ENCODE results near the gene KISS1. TPM values are rescaled to one million over a fixed set of nuclear protein-coding genes. Genes with fewer than 3 reads are reported as not detected.

The KISS1 gene
- total RNA-seq, 1 donor from 2014 or later: not detected

DNA sequence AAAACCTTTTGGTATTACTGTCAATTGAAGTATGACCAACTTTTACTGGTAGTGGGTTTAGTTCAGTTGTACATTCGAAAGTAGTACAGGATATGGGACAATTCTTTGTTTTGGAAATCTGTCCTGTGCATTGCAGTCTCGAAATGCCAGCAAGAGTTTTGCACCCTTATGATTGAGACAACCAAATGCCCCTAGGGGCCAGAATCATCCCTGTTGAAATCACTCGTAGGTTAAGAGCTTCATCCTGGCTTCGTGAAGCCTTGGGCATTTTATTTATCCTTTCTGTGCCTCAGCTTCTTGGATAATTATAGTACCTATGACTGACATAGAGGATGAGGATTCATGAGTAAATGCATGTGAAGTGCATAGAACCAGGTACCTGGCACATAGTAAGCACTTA, 19.9 kb upstream of the KISS1 start:
- no peak overlapping the region for H3K4me3 ChIP-seq
- no peak overlapping the region for H3K27ac ChIP-seq
- TF ChIP-seq, protein P1, sequence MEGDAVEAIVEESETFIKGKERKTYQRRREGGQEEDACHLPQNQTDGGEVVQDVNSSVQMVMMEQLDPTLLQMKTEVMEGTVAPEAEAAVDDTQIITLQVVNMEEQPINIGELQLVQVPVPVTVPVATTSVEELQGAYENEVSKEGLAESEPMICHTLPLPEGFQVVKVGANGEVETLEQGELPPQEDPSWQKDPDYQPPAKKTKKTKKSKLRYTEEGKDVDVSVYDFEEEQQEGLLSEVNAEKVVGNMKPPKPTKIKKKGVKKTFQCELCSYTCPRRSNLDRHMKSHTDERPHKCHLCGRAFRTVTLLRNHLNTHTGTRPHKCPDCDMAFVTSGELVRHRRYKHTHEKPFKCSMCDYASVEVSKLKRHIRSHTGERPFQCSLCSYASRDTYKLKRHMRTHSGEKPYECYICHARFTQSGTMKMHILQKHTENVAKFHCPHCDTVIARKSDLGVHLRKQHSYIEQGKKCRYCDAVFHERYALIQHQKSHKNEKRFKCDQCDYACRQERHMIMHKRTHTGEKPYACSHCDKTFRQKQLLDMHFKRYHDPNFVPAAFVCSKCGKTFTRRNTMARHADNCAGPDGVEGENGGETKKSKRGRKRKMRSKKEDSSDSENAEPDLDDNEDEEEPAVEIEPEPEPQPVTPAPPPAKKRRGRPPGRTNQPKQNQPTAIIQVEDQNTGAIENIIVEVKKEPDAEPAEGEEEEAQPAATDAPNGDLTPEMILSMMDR (IDR thresholded peaks at IDR 0.05): no peak
- no peaks in the 10 kb centered on the region for H3K27me3 ChIP-seq
- DNase-seq (ENCODE audit: low spot score in 2 of 2): no peak
- no peaks in the 10 kb centered on the region for H3K36me3 ChIP-seq
- H3K9me3 ChIP-seq: no peaks in the 10 kb centered on the region
- intact Hi-C loops (cut with DNase I): no loop called here
- no peaks in the 10 kb centered on the region for H3K4me1 ChIP-seq

DNA sequence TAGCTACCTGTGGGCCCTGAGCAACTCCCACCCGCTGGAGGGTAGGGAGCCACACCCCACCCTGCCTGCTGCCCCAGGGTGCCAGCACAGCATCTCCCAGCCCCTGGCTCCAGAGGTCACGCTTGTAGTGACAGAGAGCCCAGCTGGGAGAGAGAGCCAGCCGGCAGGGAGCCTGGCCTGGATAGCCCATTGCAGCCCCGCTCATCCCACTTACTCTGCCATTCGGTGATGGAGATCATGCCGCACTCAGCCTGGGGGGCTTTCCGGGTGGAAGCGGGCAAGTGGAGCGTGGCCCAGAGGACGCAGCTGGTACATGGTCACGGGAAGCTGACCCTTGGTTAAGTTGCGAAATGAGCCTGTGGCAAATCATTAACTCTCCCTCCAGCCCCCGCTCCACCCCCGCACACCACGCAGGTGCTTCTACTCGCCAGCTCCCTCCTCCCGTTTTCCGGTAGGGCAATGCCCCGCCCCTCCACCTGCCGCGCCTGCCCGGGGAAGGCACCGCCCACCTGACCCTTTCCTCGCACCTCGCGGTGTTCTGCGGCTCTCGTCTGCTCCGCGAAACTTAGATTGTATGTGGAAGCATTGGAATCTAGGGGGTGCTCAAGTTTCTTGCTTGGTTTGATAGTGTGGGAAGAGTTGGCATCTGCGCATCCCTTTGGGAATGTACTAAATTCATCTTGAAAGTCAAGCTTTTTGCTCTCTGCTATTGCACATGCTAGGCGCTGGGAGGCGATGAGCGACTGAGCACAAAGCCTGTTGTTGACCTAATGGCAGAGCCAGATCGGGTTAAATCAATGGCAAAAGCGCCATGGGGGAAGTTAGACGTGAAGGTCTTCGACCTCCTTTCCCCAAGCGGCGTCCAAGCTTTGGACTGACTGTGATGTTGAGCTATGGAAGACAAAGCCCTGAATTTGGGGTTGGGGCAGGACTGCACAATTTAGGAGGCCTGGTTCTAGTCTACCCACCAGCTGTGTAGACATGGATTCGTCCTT, 17.7 kb upstream of the KISS1 start, which contains the start of gene GOLT1A:
Gene GOLT1A (minus strand): TSS at position 321 of the 995 bp plus-strand sequence. CDS start 82 bp downstream, at position 239.
- Histone ChIP-seq H3K4me3 (no peak within 1 kb of the TSS), H3K9me3 (no peaks in the 10 kb centered on the region), H3K27ac (no peak within 1 kb of the TSS), H3K4me1 (no peaks in the 10 kb centered on the region), H3K27me3 (no peaks in the 10 kb centered on the region), H3K36me3 (no peaks in the 10 kb centered on the region)
- intact Hi-C loops (cut with DNase I): loop anchor here (5.0 kb wide), 1 partner anchor 148 kb away; no protein-coding TSS in a partner anchor
- no peak for DNase-seq (ENCODE audit: low spot score in 2 of 2)
- TF ChIP-seq, protein P1 (IDR thresholded peaks at IDR 0.05): peak; percentile 20 to 60 (median 50)

DNA sequence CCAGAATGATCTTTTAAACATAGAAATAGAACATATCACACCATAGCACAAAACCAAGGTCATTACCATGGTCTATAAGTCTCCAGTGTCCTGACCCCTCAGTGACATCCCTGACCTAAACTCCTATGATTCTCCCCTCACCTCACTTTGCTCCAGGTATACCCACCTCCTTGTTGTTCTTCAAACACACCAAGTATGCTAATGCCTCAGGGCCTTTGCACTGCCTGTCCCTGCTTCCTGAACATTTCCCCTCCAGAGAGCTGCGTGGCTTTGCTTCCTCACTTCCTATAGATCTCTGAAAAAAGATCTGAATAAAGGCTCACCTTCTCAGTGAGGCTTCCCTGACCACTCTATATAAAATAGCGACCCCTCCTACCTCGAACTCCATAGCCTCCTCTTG, 16.4 kb upstream of the KISS1 start:
- DNase-seq (ENCODE audit: low spot score in 2 of 2): no peak
- Histone ChIP-seq H3K36me3 (no peaks in the 10 kb centered on the region), H3K9me3 (no peaks in the 10 kb centered on the region), H3K4me3 (no peak overlapping the region), H3K27ac (no peak overlapping the region), H3K4me1 (no peaks in the 10 kb centered on the region), H3K27me3 (no peaks in the 10 kb centered on the region)
- intact Hi-C loops (cut with DNase I): loop anchor here (5.0 kb wide), 1 partner anchor 150 kb away; no protein-coding TSS in a partner anchor
- TF ChIP-seq, protein P1 (IDR thresholded peaks at IDR 0.05): no peak

DNA sequence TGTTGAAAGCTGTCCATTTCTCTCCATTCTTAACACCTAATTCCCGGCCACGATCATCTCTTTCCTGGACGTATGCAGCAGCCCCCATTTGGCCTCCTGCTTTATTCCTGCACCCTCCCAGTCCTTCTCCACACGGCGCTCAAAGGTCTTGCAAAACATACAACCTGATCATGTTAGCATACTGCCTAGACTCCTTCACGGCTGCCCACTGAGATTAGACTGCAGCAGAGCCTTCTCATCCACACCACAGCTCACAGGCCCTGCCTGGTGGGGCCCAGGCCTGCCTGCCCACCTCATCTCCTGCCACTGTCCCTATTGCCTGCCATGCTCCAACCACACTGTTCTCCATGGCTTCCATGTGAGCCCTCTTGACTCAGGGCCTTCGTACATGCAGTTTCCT, 14.8 kb upstream of the KISS1 start:
- intact Hi-C loops (cut with DNase I): loop anchor here (5.0 kb wide), 1 partner anchor 151 kb away; no protein-coding TSS in a partner anchor
- Histone ChIP-seq H3K36me3 (no peaks in the 10 kb centered on the region), H3K27ac (no peak overlapping the region), H3K4me1 (no peaks in the 10 kb centered on the region), H3K4me3 (no peak overlapping the region), H3K27me3 (no peaks in the 10 kb centered on the region), H3K9me3 (no peaks in the 10 kb centered on the region)
- TF ChIP-seq, protein P1 (IDR thresholded peaks at IDR 0.05): no peak
- no peak for DNase-seq (ENCODE audit: low spot score in 2 of 2)

DNA sequence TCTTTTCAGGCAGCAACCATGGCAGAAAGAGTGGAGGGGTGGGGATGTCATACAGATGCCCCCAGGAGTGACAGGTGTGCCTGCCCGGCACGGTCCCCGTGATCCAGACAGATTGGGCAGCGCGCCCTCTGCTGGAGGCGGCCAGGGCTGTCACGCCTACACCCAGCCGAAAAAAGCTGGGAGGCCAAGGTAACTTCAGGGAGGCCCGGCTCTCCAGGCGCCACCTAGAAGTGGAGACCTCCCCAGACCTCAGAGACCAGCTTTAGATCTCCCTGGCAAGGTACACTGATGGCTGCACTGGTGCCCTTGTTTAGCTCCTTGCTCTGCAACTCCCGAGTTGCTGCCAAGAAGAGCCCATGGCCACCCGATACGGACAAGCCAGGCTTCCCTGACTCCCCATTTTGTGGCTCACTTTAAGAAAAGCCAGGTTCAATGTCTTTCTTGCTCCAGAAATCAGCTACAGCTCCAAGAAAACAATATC, 10.9 kb upstream of the KISS1 start:
- TF ChIP-seq, protein P1 (IDR thresholded peaks at IDR 0.05): peak; percentile 64 to 80 (median 69)
- H3K27me3 ChIP-seq: no peaks in the 10 kb centered on the region
- no peak overlapping the region for H3K4me3 ChIP-seq
- H3K36me3 ChIP-seq: no peaks in the 10 kb centered on the region
- no peak overlapping the region for H3K27ac ChIP-seq
- intact Hi-C loops (cut with DNase I): loop anchor here (2.0 kb wide), 1 partner anchor 44 kb away; no protein-coding TSS in a partner anchor
- DNase-seq (ENCODE audit: low spot score in 2 of 2): peak in 1 of 2 donors; percentile 74
- H3K4me1 ChIP-seq: no peaks in the 10 kb centered on the region
- no peaks in the 10 kb centered on the region for H3K9me3 ChIP-seq
